ENCODE results near the gene MTF2. TPM values are rescaled to one million over a fixed set of nuclear protein-coding genes. Genes with fewer than 3 reads are reported as not detected.

MTF2 gene
- total and polyA plus RNA-seq, 2 experiments from 2014 or later, result 82.1 to 133 TPM

- Histone ChIP-seq H3K9me2 (ENCODE audit: insufficient read depth) (no peaks in the 10 kb centered on the region), H3K4me3 (no peak overlapping the region), H3K36me3 (ENCODE audit: insufficient read depth) (peaks cover 8% of the 10 kb centered on the region), H3K4me2 (no peak overlapping the region), H3K79me2 (replicated peaks; ENCODE audit: insufficient read depth) (peaks cover 6% of the 10 kb centered on the region; the same call in 1 of the 2 replicates), H2AFZ (no peak overlapping the region), H4K20me1 (replicated peaks; ENCODE audit: insufficient read depth) (0 out of 2 replicates have a peak, but pooled peaks cover 16% of the 10 kb centered on the region), H3K27ac (ENCODE audit: low read depth) (no peak overlapping the region), H3F3A (replicated peaks; ENCODE audit: low read depth) (no peaks in the 10 kb centered on the region), H3K27me3 (ENCODE audit: insufficient read depth) (no peaks in the 10 kb centered on the region), H3K4me1 (ENCODE audit: insufficient read depth) (no peaks in the 10 kb centered on the region)
- Mint-ChIP-seq H3K36me3 (ENCODE audit: low read depth) (peaks cover 26% of the 10 kb centered on the region), H3K9me3 (no peaks in the 10 kb centered on the region; the same call in 2 of the 3 replicates), H3K4me3 (no peak overlapping the region), H3K27me3 (ENCODE audit: insufficient read depth, low read depth, poor library complexity) (peaks cover 2% of the 10 kb centered on the region), H3K4me1 (no peaks in the 10 kb centered on the region; the same call in 2 of the 3 replicates), H3K27ac (no peak overlapping the region)
- DNase-seq (ENCODE audit: low spot score) (no peak), ATAC-seq (no peak)
- TF ChIP-seq ETS1 (IDR thresholded peaks at IDR 0.05) (no peak), CREB1 (CRISPR knock-in tag; IDR thresholded peaks at IDR 0.05; ENCODE audit: low read depth) (no peak), POLR2AphosphoS5 (IDR thresholded peaks at IDR 0.05; ENCODE audit: low read depth) (no peak), JUNB (IDR thresholded peaks at IDR 0.05; ENCODE audit: unreplicated experiment) (no peak)
Measured at GRCh38 chr1:93143769-93144168, 64.7 kb downstream of the MTF2 start.

GRCh38 chr1:93148001-93148400, 68.9 kb downstream of the MTF2 start:
- H3K36me3 ChIP-seq (ENCODE audit: insufficient read depth), result no peaks in the 10 kb centered on the region
- H3K27ac Mint-ChIP-seq, result no peak overlapping the region
- H3K27ac ChIP-seq (ENCODE audit: low read depth), result 0 out of 2 replicates have a peak overlapping the region, but pooled peaks have one; percentile 2
- TF ChIP-seq ZNF331 (CRISPR knock-in tag; IDR thresholded peaks at IDR 0.05; ENCODE audit: low read depth) (no peak), ETS1 (IDR thresholded peaks at IDR 0.05) (no peak), POLR2AphosphoS5 (IDR thresholded peaks at IDR 0.05; ENCODE audit: low read depth) (no peak), STAT1 (IDR thresholded peaks at IDR 0.05; ENCODE audit: unreplicated experiment) (no peak), REST (IDR thresholded peaks at IDR 0.05; ENCODE audit: unreplicated experiment) (no peak), CREB1 (CRISPR knock-in tag; IDR thresholded peaks at IDR 0.05; ENCODE audit: low read depth) (no peak), CTCF (conservative IDR thresholded peaks at IDR 0.05; ENCODE audit: low read depth in 2 of 2) (no peak), JUNB (IDR thresholded peaks at IDR 0.05; ENCODE audit: unreplicated experiment) (no peak), EZH2phosphoT487 (IDR thresholded peaks at IDR 0.05; ENCODE audit: unreplicated experiment) (no peak), EZH2 (IDR thresholded peaks at IDR 0.05; ENCODE audit: low read depth, unreplicated experiment) (no peak)

More at GRCh38 chr1:93148001-93148400, 68.9 kb downstream of the MTF2 start:
- Mint-ChIP-seq H3K4me3 (no peak overlapping the region), H3K9me3 (no peaks in the 10 kb centered on the region; the same call in 2 of the 3 replicates), H3K4me1 (peaks cover 3% of the 10 kb centered on the region), H3K36me3 (ENCODE audit: low read depth) (peaks cover 2% of the 10 kb centered on the region; the same call in 2 of the 3 replicates), H3K27me3 (ENCODE audit: insufficient read depth, low read depth, poor library complexity) (peaks cover 2% of the 10 kb centered on the region)
- H3K9me2 ChIP-seq (ENCODE audit: insufficient read depth), result no peaks in the 10 kb centered on the region
- H3K79me2 ChIP-seq (replicated peaks; ENCODE audit: insufficient read depth), result no peaks in the 10 kb centered on the region; the same call in none of the 2 replicates
- no peaks in the 10 kb centered on the region; the same call in 1 of the 2 replicates for H3K4me1 ChIP-seq (ENCODE audit: insufficient read depth)
- H4K20me1 ChIP-seq (replicated peaks; ENCODE audit: insufficient read depth), result 0 out of 2 replicates have a peak, but pooled peaks cover 10% of the 10 kb centered on the region
- DNase-seq (ENCODE audit: low spot score) (no peak), ATAC-seq (no peak)
- no peaks in the 10 kb centered on the region for H3K27me3 ChIP-seq (ENCODE audit: insufficient read depth)
- no peak overlapping the region for H2AFZ ChIP-seq
- H3F3A ChIP-seq (replicated peaks; ENCODE audit: low read depth), result no peaks in the 10 kb centered on the region
- H3K4me3 ChIP-seq, result no peak overlapping the region
- H3K4me2 ChIP-seq, result no peak overlapping the region
